ENCODE measurements around the gene GPT2. TPM values are rescaled to one million over a fixed set of nuclear protein-coding genes. Genes with fewer than 3 reads are reported as not detected.

Gene GPT2
- total RNA-seq, 1 donor from 2014 or later = 71.2 TPM

DNA sequence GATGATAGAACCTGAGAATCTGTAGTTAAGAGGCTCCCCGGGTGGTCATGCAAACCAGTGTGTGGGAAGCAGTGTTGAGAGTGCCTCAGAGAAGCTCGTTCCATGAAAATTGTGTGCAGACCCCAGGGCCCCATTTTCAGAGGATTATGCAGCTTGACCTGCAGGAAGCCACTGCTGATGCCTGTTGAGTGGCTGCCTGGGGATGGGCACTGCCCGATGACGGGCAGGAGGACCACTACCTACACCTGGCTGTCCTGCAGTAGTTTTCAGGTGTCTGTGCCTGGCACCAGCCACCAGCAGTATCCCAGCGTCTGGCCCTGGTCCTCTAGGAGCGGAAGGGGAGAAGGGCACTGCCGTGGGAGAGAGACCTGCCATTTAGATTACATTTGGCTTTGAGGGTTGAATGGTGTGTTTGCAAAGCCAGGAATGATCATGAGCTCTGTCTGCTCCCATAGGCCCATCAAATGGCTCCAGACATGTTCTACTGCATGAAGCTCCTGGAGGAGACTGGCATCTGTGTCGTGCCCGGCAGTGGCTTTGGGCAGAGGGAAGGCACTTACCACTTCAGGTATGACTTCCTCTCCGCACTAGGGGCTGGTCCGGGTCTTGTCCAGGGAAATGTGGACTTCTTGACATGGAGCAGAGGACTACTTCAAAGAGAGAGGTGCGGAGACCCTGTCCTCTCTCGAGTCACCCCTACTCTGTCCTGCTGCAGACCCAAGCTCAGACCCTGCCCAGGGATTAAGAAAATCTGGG lies 42.5 kb downstream of the GPT2 start:
- Histone ChIP-seq H3K27me3 (ENCODE audit: control insufficient read depth, insufficient read depth, low read length) (no peaks in the 10 kb centered on the region), H3K36me3 (ENCODE audit: control insufficient read depth, insufficient read depth, low read length) (peaks cover 1% of the 10 kb centered on the region), H3K4me3 (ENCODE audit: low read depth, low read length) (no peak overlapping the region)
- TF ChIP-seq CTCF (IDR thresholded peaks at IDR 0.05; ENCODE audit: insufficient read depth, low read length, poor library complexity, severe bottlenecking) = no peak
- no peak for DNase-seq (ENCODE audit: low read depth)

GRCh38 chr16:46927273-46927672 lies 43.1 kb downstream of the GPT2 start:
- Histone ChIP-seq H3K27me3 (ENCODE audit: control insufficient read depth, insufficient read depth, low read length) (no peaks in the 10 kb centered on the region), H3K36me3 (ENCODE audit: control insufficient read depth, insufficient read depth, low read length) (peaks cover 1% of the 10 kb centered on the region), H3K4me3 (ENCODE audit: low read depth, low read length) (no peak overlapping the region)
- TF ChIP-seq CTCF (IDR thresholded peaks at IDR 0.05; ENCODE audit: insufficient read depth, low read length, poor library complexity, severe bottlenecking) = no peak
- DNase-seq (ENCODE audit: low read depth) = no peak

- no peak for TF ChIP-seq CTCF (IDR thresholded peaks at IDR 0.05; ENCODE audit: insufficient read depth, low read length, poor library complexity, severe bottlenecking)
- DNase-seq (ENCODE audit: low read depth) = no peak
- no peak overlapping the region for H3K4me3 ChIP-seq (ENCODE audit: low read depth, low read length)
- no peaks in the 10 kb centered on the region for H3K27me3 ChIP-seq (ENCODE audit: control insufficient read depth, insufficient read depth, low read length)
- no peaks in the 10 kb centered on the region for H3K36me3 ChIP-seq (ENCODE audit: control insufficient read depth, insufficient read depth, low read length)
Measured at GRCh38 chr16:46928811-46929210, 44.6 kb downstream of the GPT2 start.

DNA sequence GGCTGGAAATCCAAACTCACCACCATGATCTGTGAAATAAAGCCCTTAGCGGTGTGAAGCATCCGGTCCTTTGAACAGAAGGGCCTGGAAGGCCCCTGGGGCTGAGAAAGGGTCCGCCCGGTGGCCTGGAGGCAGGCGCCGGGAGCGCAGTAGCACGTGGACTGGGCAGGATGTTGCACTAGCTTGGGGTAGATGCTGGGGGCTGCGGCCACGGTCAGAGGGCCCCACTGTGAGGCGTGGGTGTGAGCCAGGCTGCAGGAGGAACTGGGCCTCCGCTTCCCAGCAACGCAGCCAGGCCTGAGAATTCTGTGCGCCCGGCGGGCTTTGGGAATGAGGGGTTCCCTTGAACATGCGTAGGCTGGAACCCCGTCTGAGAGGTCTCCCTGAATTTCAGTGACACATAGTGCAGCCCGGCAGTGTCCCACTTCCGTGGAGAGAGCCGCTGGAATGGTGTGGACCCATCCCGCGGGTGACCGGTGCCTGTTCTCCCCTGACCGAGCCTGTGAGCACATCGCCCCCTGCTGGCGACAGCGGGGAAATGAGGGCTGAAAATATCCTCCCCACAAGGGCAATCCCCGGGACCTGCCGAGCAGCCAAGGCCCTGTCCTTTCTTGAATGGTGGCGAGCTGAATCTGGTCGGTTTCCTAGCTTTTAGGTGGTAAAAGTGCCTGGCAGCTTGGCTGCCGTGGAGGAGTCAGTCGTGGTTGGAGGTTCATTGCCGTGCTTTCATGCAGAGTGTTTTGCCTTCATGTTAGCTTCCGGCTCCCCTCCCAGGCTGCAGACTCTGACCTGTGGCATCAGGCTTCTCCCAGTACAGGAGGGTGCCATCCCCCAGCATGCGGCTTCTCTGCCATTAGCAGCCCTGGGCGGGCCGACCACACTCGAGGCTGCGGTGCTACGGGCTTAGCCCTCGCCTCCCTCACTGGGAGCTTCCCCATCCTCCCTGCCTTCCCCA lies 45.5 kb downstream of the GPT2 start:
- no peaks in the 10 kb centered on the region for H3K27me3 ChIP-seq (ENCODE audit: control insufficient read depth, insufficient read depth, low read length)
- H3K4me3 ChIP-seq (ENCODE audit: low read depth, low read length) = no peak overlapping the region
- no peaks in the 10 kb centered on the region for H3K36me3 ChIP-seq (ENCODE audit: control insufficient read depth, insufficient read depth, low read length)
- peak; percentile 94 for TF ChIP-seq CTCF (IDR thresholded peaks at IDR 0.05; ENCODE audit: insufficient read depth, low read length, poor library complexity, severe bottlenecking)
- DNase-seq (ENCODE audit: low read depth) = no peak

GRCh38 chr16:46930861-46931260 lies 46.7 kb downstream of the GPT2 start:
- no peaks in the 10 kb centered on the region for H3K36me3 ChIP-seq (ENCODE audit: control insufficient read depth, insufficient read depth, low read length)

More at GRCh38 chr16:46930861-46931260, 46.7 kb downstream of the GPT2 start:
- Histone ChIP-seq H3K4me3 (ENCODE audit: low read depth, low read length) (no peak overlapping the region), H3K27me3 (ENCODE audit: control insufficient read depth, insufficient read depth, low read length) (no peaks in the 10 kb centered on the region)
- no peak for DNase-seq (ENCODE audit: low read depth)
- no peak for TF ChIP-seq CTCF (IDR thresholded peaks at IDR 0.05; ENCODE audit: insufficient read depth, low read length, poor library complexity, severe bottlenecking)

Measured in kidney epithelial cell (primary cell).